H1 (cell line): Measurements from ENCODE around the gene EIF2B1. TPM values are rescaled to one million over a fixed set of nuclear protein-coding genes. Genes with fewer than 3 reads are reported as not detected.

Experiments used
- CTCF ChIA-PET: fragments of 300-600 bp; sonication (Branson Sonifier 250); formaldehyde crosslinking; loops from one replicate; lab custom pipeline; 2021; ENCODE audit not compliant: partially characterized antibody; lab: Charles Lee
- POLR2A ChIA-PET: fragments of 300-600 bp; sonication (Branson Sonifier 250); formaldehyde crosslinking; loops from one replicate; lab custom pipeline; 2021; ENCODE audit warnings: inconsistent platforms; ENCODE audit not compliant: partially characterized antibody; lab: Charles Lee
- DNase-seq, 2 experiments: peaks; one replicate each; pipeline versions ENCODE4 v3.0.0 to v3.0.0-alpha.2; 2010 to 2022; ENCODE audit warnings: low spot score in 2 of 2, low read depth in 1 of 2, mixed read lengths in 1 of 2
- FAIRE-seq: peaks from 2 replicates; lab custom pipeline; 2011; peaks lifted over from hg19 to GRCh38; lab: Jason Lieb, UNC
- H2AFZ ChIP-seq: 2 replicates; pipeline ENCODE4 v1.8.1; 2012; ENCODE audit warnings: low read length, inconsistent platforms
- H2AK5ac ChIP-seq: 2 replicates; pipeline ENCODE4 v1.6.1; 2013; ENCODE audit warnings: low read depth, low read length
- H2BK120ac ChIP-seq: replicated peaks from 2 replicates; pipeline ENCODE3; 2013; ENCODE audit warnings: low read depth, low read length, inconsistent platforms
- H2BK12ac ChIP-seq: 2 replicates; pipeline ENCODE4 v1.6.1; 2013; ENCODE audit warnings: low read depth, low read length
- H2BK15ac ChIP-seq: 2 replicates; pipeline ENCODE4 v1.6.1; 2013; ENCODE audit warnings: low read length
- H2BK20ac ChIP-seq: 2 replicates; pipeline ENCODE4 v1.6.1; 2013; ENCODE audit warnings: low read length
- H2BK5ac ChIP-seq: 2 replicates; pipeline ENCODE4 v1.6.1; 2013; ENCODE audit warnings: low read depth, low read length
- H3K14ac ChIP-seq: 2 replicates; pipeline ENCODE4 v1.6.1; 2013; ENCODE audit warnings: inconsistent platforms; ENCODE audit not compliant: insufficient read length
- H3K18ac ChIP-seq: 2 replicates; pipeline ENCODE4 v1.6.1; 2013; ENCODE audit warnings: low read length; ENCODE audit errors: extremely low read depth
- H3K23ac ChIP-seq: 2 replicates; pipeline ENCODE4 v1.6.1; 2013; ENCODE audit warnings: inconsistent platforms; ENCODE audit not compliant: insufficient read length
- H3K23me2 ChIP-seq: 2 replicates; pipeline ENCODE4 v1.6.1; 2013; ENCODE audit warnings: low read depth, low read length
- H3K27ac ChIP-seq: 2 replicates; pipeline ENCODE4 v1.6.1; 2011; ENCODE audit warnings: low read depth, low read length, inconsistent platforms
- H3K27me3 ChIP-seq, 4 experiments: replicated peaks in 1 of 4; 1 replicate in 1 of 4; 2 replicates in 3 of 4; pipeline versions ENCODE4 v1.6.1 to v1.8.1; 2011 to 2013; ENCODE audit warnings: low read length in 3 of 4, mild to moderate bottlenecking in 3 of 4, inconsistent platforms in 2 of 4, mixed read lengths in 2 of 4, moderate library complexity in 1 of 4; ENCODE audit not compliant: control insufficient read depth in 3 of 4, insufficient read depth in 3 of 4; ENCODE audit errors: extremely low read depth in 1 of 4
- H3K36me3 ChIP-seq, 4 experiments: 2 replicates each; pipeline versions ENCODE4 v1.6.1 to v1.8.1; 2011 to 2013; ENCODE audit warnings: mild to moderate bottlenecking in 4 of 4, low read length in 3 of 4, moderate library complexity in 2 of 4, control low read depth in 1 of 4, inconsistent platforms in 1 of 4; ENCODE audit not compliant: insufficient read depth in 4 of 4, control insufficient read depth in 2 of 4
- H3K4ac ChIP-seq: replicated peaks from 2 replicates; pipeline ENCODE3; 2013; ENCODE audit warnings: low read length, low read depth, mixed read lengths, inconsistent platforms; ENCODE audit not compliant: insufficient read length
- H3K4me1 ChIP-seq, 4 experiments: replicated peaks in 1 of 4; 1 replicate in 1 of 4; 2 replicates in 3 of 4; pipeline versions ENCODE4 v1.6.1 to v1.8.1; 2011 to 2013; ENCODE audit warnings: low read length in 3 of 4, inconsistent platforms in 2 of 4, mixed read lengths in 1 of 4; ENCODE audit not compliant: insufficient read depth in 4 of 4, control insufficient read depth in 3 of 4
- H3K4me2 ChIP-seq, 2 experiments: 2 replicates each; pipeline versions ENCODE4 v1.6.1 to v1.8.1; 2011 to 2013; ENCODE audit warnings: low read depth in 2 of 2, low read length in 2 of 2, control low read depth in 1 of 2, inconsistent platforms in 1 of 2, mild to moderate bottlenecking in 1 of 2; ENCODE audit not compliant: insufficient read depth in 1 of 2
- H3K4me3 ChIP-seq, 4 experiments: fragments of 200-600, 300-600 bp in 1 of 4; sonication (generic), shearing (Covaris generic), sonication (Bioruptor Twin) in 1 of 4; 2 replicates each; pipeline versions ENCODE4 v1.5.1 to v1.8.1; 2011 to 2016; ENCODE audit warnings: low read length in 4 of 4, low read depth in 3 of 4, control low read depth in 2 of 4, inconsistent platforms in 2 of 4, mild to moderate bottlenecking in 2 of 4, mixed read lengths in 1 of 4, moderate library complexity in 1 of 4; ENCODE audit not compliant: insufficient read depth in 2 of 4; ENCODE audit errors: extremely low read depth in 1 of 4
- H3K56ac ChIP-seq: replicated peaks from 2 replicates; pipeline ENCODE3; 2013; ENCODE audit warnings: low read depth, mild to moderate bottlenecking, mixed read lengths, low read length, inconsistent platforms; ENCODE audit not compliant: insufficient read length
- H3K79me1 ChIP-seq: 2 replicates; pipeline ENCODE4 v1.6.1; 2013; ENCODE audit warnings: low read depth, low read length, control low read depth
- H3K79me2 ChIP-seq, 2 experiments: 2 replicates each; pipeline versions ENCODE4 v1.6.1 to v1.8.1; 2012 to 2013; ENCODE audit warnings: low read length in 2 of 2, mild to moderate bottlenecking in 2 of 2, inconsistent platforms in 1 of 2; ENCODE audit not compliant: insufficient read depth in 2 of 2, control insufficient read depth in 1 of 2
- H3K9ac ChIP-seq, 4 experiments: replicated peaks in 1 of 4; 1 replicate in 1 of 4; 2 replicates in 3 of 4; pipeline versions ENCODE4 v1.6.1 to v1.8.1; 2011 to 2013; ENCODE audit warnings: low read depth in 3 of 4, low read length in 3 of 4, control low read depth in 2 of 4, mild to moderate bottlenecking in 2 of 4, moderate library complexity in 2 of 4, inconsistent platforms in 1 of 4; ENCODE audit errors: extremely low read depth in 1 of 4
- H3K9me3 ChIP-seq, 2 experiments: 2 replicates each; pipeline versions ENCODE4 v1.6.1 to v1.8.1; 2012 to 2013; ENCODE audit warnings: mild to moderate bottlenecking in 2 of 2, moderate library complexity in 2 of 2, control low read depth in 1 of 2, inconsistent platforms in 1 of 2, low read depth in 1 of 2, low read length in 1 of 2, mixed read lengths in 1 of 2; ENCODE audit not compliant: insufficient read depth in 2 of 2
- H4K20me1 ChIP-seq, 2 experiments: replicated peaks in 1 of 2; 2 replicates each; pipeline versions ENCODE3 to v1.8.1; 2011 to 2013; ENCODE audit warnings: inconsistent platforms in 2 of 2, low read length in 2 of 2, mild to moderate bottlenecking in 1 of 2; ENCODE audit not compliant: insufficient read depth in 2 of 2, control insufficient read depth in 1 of 2
- H4K5ac ChIP-seq: 2 replicates; pipeline ENCODE4 v1.6.1; 2013; ENCODE audit warnings: low read length, low read depth, mixed read lengths, inconsistent platforms; ENCODE audit not compliant: insufficient read length
- H4K8ac ChIP-seq: 2 replicates; pipeline ENCODE4 v1.8.0; 2013; ENCODE audit warnings: mild to moderate bottlenecking, moderate library complexity, low read length, inconsistent platforms; ENCODE audit not compliant: insufficient read depth; ENCODE audit errors: extremely low read depth
- H4K91ac ChIP-seq: replicated peaks from 2 replicates; pipeline ENCODE3; 2013; ENCODE audit warnings: low read length, mixed read lengths, inconsistent platforms; ENCODE audit not compliant: insufficient read length
- HDAC2 ChIP-seq, 2 experiments: fragments of 300-600 bp in 1 of 2; sonication (generic) in 1 of 2; IDR thresholded peaks; 2 replicates each; pipeline ENCODE4 v1.6.1; 2011 to 2012; ENCODE audit warnings: low read depth in 2 of 2, low read length in 2 of 2, mild to moderate bottlenecking in 2 of 2, moderate library complexity in 2 of 2, borderline replicate concordance in 1 of 2, inconsistent platforms in 1 of 2
- KDM1A ChIP-seq: fragments of 200-600, 300-600 bp; sonication (generic); IDR thresholded peaks from 2 replicates; pipeline ENCODE4 v1.7.1; 2016; ENCODE audit warnings: mild to moderate bottlenecking, low read length, borderline replicate concordance
- NRF1 ChIP-seq: IDR thresholded peaks from 2 replicates; pipeline ENCODE4 v1.6.1; 2011; ENCODE audit warnings: mild to moderate bottlenecking, low read depth, low read length, improper control_type of control experiment
- WGBS, 2 experiments: shearing (Covaris generic) in 1 of 2; methylation state at CpG; one replicate each; pipeline versions ENCODE4 v1.1.6 to v1.1.7; 2013 to 2015; ENCODE audit warnings: low lambda C conversion rate in 2 of 2, mixed read lengths in 2 of 2, inconsistent platforms in 1 of 2, low coverage in 1 of 2, missing lambda C conversion rate in 1 of 2; ENCODE audit not compliant: insufficient replicate concordance in 2 of 2, insufficient coverage in 1 of 2, insufficient read length in 1 of 2; ENCODE audit errors: extremely low coverage in 1 of 2, missing lambda C conversion rate in 1 of 2; 5-methylcytosine and 5-hydroxymethylcytosine counted together
- polyA plus RNA-seq, 7 experiments: library from polyadenylated mRNA; depleted of rRNA in 3 of 7; stranded (reverse) in 5 of 7; unstranded in 2 of 7; fragments of >200 nt in 5 of 7; fragments of 200-250 nt in 2 of 7; gene quantifications; 1 replicate in 5 of 7; 2 replicates in 1 of 7; 4 replicates in 1 of 7; pipeline versions ENCODE4 v1.2.1 to v1.2.3, GENCODE V29; 2011 to 2013; ENCODE audit warnings: missing spikeins in 2 of 7, mixed read lengths in 2 of 7
- total RNA-seq: library from RNA; stranded (reverse); fragmentation: NEBNext Ultra II Directional; extraction: Animal tissue kit (Norgen Biotek cat#: 25700); gene quantifications from 2 replicates; pipeline ENCODE4 v1.2.1, GENCODE V29; 2021

Gene EIF2B1
- total and polyA plus RNA-seq, 2 of the 8 experiments (the other 6 are each of a cell fraction or from before 2014, with no cell fraction given) = 24.9 to 49.9 TPM

- no peak overlapping the region for H3K4me3 ChIP-seq
- no peak overlapping the region for H4K8ac ChIP-seq
- DNase-seq (no peak), FAIRE-seq (no peak)
- H3K4ac ChIP-seq = no peak overlapping the region
- H3K14ac ChIP-seq = no peak overlapping the region
- H4K91ac ChIP-seq = no peak overlapping the region
- no peak overlapping the region for H2AFZ ChIP-seq
- no peak for TF ChIP-seq KDM1A
- TF ChIP-seq NRF1 = no peak
- TF ChIP-seq HDAC2 (IDR thresholded peaks at IDR 0.05; ENCODE audit: borderline replicate concordance in 1 of 2, low read depth in 2 of 2, low read length in 2 of 2) = no peak
- no peaks in the 10 kb centered on the region for H3K27me3 ChIP-seq
- no peak overlapping the region for H2BK12ac ChIP-seq
- H3K27ac ChIP-seq = no peak overlapping the region
- 86% methylated on average over 5 of the region's 5 CpGs; no CpG with 5 or more reads in 1 of the 2 experiments for WGBS, 2 experiments
- H2BK120ac ChIP-seq = no peak overlapping the region
- no peaks in the 10 kb centered on the region; the same call in 1 of the 2 replicates for H3K79me1 ChIP-seq
- H2BK20ac ChIP-seq = no peak overlapping the region
- H4K20me1 ChIP-seq = no peaks in the 10 kb centered on the region
- H3K9me3 ChIP-seq = no peaks in the 10 kb centered on the region
- no peak overlapping the region for H3K23ac ChIP-seq
- no peak overlapping the region for H3K4me2 ChIP-seq
- H3K23me2 ChIP-seq = no peaks in the 10 kb centered on the region
- no peaks in the 10 kb centered on the region for H3K79me2 ChIP-seq
- H4K5ac ChIP-seq = no peak overlapping the region
- H3K36me3 ChIP-seq = peaks cover 5 to 39% (median 18%) of the 10 kb centered on the region in 4 experiments; a peak in 7 of 8 replicates
- H3K18ac ChIP-seq = no peak overlapping the region
- H2AK5ac ChIP-seq = no peak overlapping the region
- H3K56ac ChIP-seq = no peak overlapping the region
- H3K9ac ChIP-seq = no peak overlapping the region
- CTCF ChIA-PET = interaction anchor here (1.4 kb wide), 1 partner anchor 113 kb away, joined by 3 read pairs; the partner anchor contains the start of gene DNAH10
- POLR2A ChIA-PET = interaction anchor here (1.2 kb wide), 1 partner anchor 25 kb away, joined by 3 read pairs; no protein-coding TSS in a partner anchor
- H2BK5ac ChIP-seq = no peak overlapping the region
- H2BK15ac ChIP-seq = no peak overlapping the region
- H3K4me1 ChIP-seq = no peaks in the 10 kb centered on the region
Measured at GRCh38 chr12:123648401-123648800, 14.9 kb upstream of the EIF2B1 start.
